Lower lobe of right lung (tissue), 2 donors: Measurements from ENCODE around the gene SNX11. TPM values are rescaled to one million over a fixed set of nuclear protein-coding genes. Genes with fewer than 3 reads are reported as not detected.

Source experiments
- ATAC-seq, 2 donors: fragments of 200-7000 bp; cut with Tn5 transposase; one replicate each; pipeline ENCODE4 v1.9.1; 2020 to 2022; ENCODE audit warnings: mild to moderate bottlenecking in 2 of 2, moderate library complexity in 2 of 2
- DNase-seq: peaks from one replicate; pipeline ENCODE4 v3.0.0-alpha.2; 2020
- H3K27ac ChIP-seq: fragments of 200-600 bp; one replicate; pipeline ENCODE4 v1.8.0; 2022
- H3K27me3 ChIP-seq: fragments of 200-600 bp; one replicate; pipeline ENCODE4 v1.8.0; 2022; ENCODE audit warnings: low read depth
- H3K36me3 ChIP-seq: fragments of 200-600 bp; one replicate; pipeline ENCODE4 v1.8.0; 2022; ENCODE audit warnings: mild to moderate bottlenecking
- H3K4me1 ChIP-seq: fragments of 200-600 bp; one replicate; pipeline ENCODE4 v1.8.0; 2022
- H3K4me3 ChIP-seq: fragments of 200-600 bp; one replicate; pipeline ENCODE4 v1.8.0; 2022; ENCODE audit warnings: mild to moderate bottlenecking
- H3K9me3 ChIP-seq: fragments of 200-600 bp; one replicate; pipeline ENCODE4 v1.8.0; 2022
- CTCF ChIP-seq: fragments of 200-600 bp; IDR thresholded peaks from one replicate; pipeline ENCODE4 v1.8.0; 2022; ENCODE audit warnings: antibody characterized with exemption, mild to moderate bottlenecking
- intact Hi-C: fragments of 100-400 bp; cut with DNase I; formaldehyde crosslinking; loops from one replicate; pipeline ENCODE4 v1.11.0; 2022
- total RNA-seq: library from RNA; stranded (reverse); fragmentation: NEBNext Ultra II Directional; extraction: Animal tissue kit (Norgen Biotek cat#: 25700); gene quantifications from one replicate; pipeline ENCODE4 v1.2.1, GENCODE V29; 2021
- donor health status: DM: no; HTN: yes; CAD: no; lungs with severe emphysema.

SNX11 gene
- total RNA-seq, 1 donor from 2014 or later = 19.7 TPM

GRCh38 chr17:48144976-48145798 lies 37.6 kb downstream of the SNX11 start:
- Histone ChIP-seq H3K9me3 (no peaks in the 10 kb centered on the region), H3K36me3 (no peaks in the 10 kb centered on the region), H3K27ac (no peak overlapping the region), H3K27me3 (peaks cover 38% of the 10 kb centered on the region), H3K4me1 (no peaks in the 10 kb centered on the region), H3K4me3 (no peak overlapping the region)
- no peak for DNase-seq
- intact Hi-C loops = no loop called here
- no peak for ATAC-seq
- no peak for TF ChIP-seq CTCF

- no peak for TF ChIP-seq CTCF
- ATAC-seq (no peak), DNase-seq (no peak)
- Histone ChIP-seq H3K27ac (no peak overlapping the region), H3K4me1 (no peaks in the 10 kb centered on the region), H3K36me3 (no peaks in the 10 kb centered on the region), H3K4me3 (no peak overlapping the region), H3K9me3 (no peaks in the 10 kb centered on the region), H3K27me3 (peaks cover 52% of the 10 kb centered on the region)
- intact Hi-C loops = no loop called here
Observed at GRCh38 chr17:48148029-48148770, 40.6 kb downstream of the SNX11 start.

GRCh38 chr17:48148854-48149786 lies 41.6 kb downstream of the SNX11 start:
- no peak for DNase-seq
- no peak overlapping the region for H3K4me3 ChIP-seq

GRCh38 chr17:48149787-48150463 lies 42.4 kb downstream of the SNX11 start:
- peaks cover 44% of the 10 kb centered on the region for H3K27me3 ChIP-seq
- DNase-seq (no peak), ATAC-seq (no peak)
- H3K4me1 ChIP-seq = no peaks in the 10 kb centered on the region
- intact Hi-C loops = no loop called here
- no peak overlapping the region for H3K4me3 ChIP-seq
- H3K9me3 ChIP-seq = no peaks in the 10 kb centered on the region
- no peaks in the 10 kb centered on the region for H3K36me3 ChIP-seq
- TF ChIP-seq CTCF = no peak
- no peak overlapping the region for H3K27ac ChIP-seq

More at GRCh38 chr17:48148854-48149786, 41.6 kb downstream of the SNX11 start:
- Histone ChIP-seq H3K9me3 (no peaks in the 10 kb centered on the region), H3K36me3 (no peaks in the 10 kb centered on the region), H3K27me3 (peaks cover 44% of the 10 kb centered on the region), H3K4me1 (no peaks in the 10 kb centered on the region), H3K27ac (no peak overlapping the region)
- TF ChIP-seq CTCF = no peak
- intact Hi-C loops = no loop called here
- ATAC-seq = no peak

- Histone ChIP-seq H3K9me3 (no peaks in the 10 kb centered on the region), H3K27me3 (peaks cover 41% of the 10 kb centered on the region), H3K36me3 (no peaks in the 10 kb centered on the region), H3K4me3 (no peak overlapping the region), H3K4me1 (no peaks in the 10 kb centered on the region), H3K27ac (no peak overlapping the region)
- TF ChIP-seq CTCF = no peak
- intact Hi-C loops = no loop called here
- DNase-seq (no peak), ATAC-seq (no peak)
Observed at GRCh38 chr17:48150597-48151001, 43.0 kb downstream of the SNX11 start.
